Fibroblast of pulmonary artery (primary cell): ENCODE measurements around the gene ADGRF5.

Source experiments
- DNase-seq: peaks from one replicate; pipeline ENCODE4 v3.0.0-alpha.2; 2010; ENCODE audit warnings: low read depth
- H3K4me3 ChIP-seq: replicated peaks from 2 replicates; pipeline ENCODE4 v1.5.1; 2011; ENCODE audit warnings: low read depth, mild to moderate bottlenecking, control low read depth, low read length, moderate library complexity
- TF ChIP-seq, protein P1 (sequence below): IDR thresholded peaks from 2 replicates; pipeline ENCODE4 v1.5.1; 2011; ENCODE audit warnings: mild to moderate bottlenecking, control low read depth, low read length, inconsistent platforms; ENCODE audit errors: missing control alignments

Gene ADGRF5

GRCh38 chr6:46948699-46949098 is 27.0 kb upstream of the ADGRF5 start:
- TF ChIP-seq, protein P1, sequence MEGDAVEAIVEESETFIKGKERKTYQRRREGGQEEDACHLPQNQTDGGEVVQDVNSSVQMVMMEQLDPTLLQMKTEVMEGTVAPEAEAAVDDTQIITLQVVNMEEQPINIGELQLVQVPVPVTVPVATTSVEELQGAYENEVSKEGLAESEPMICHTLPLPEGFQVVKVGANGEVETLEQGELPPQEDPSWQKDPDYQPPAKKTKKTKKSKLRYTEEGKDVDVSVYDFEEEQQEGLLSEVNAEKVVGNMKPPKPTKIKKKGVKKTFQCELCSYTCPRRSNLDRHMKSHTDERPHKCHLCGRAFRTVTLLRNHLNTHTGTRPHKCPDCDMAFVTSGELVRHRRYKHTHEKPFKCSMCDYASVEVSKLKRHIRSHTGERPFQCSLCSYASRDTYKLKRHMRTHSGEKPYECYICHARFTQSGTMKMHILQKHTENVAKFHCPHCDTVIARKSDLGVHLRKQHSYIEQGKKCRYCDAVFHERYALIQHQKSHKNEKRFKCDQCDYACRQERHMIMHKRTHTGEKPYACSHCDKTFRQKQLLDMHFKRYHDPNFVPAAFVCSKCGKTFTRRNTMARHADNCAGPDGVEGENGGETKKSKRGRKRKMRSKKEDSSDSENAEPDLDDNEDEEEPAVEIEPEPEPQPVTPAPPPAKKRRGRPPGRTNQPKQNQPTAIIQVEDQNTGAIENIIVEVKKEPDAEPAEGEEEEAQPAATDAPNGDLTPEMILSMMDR = no peak
- H3K4me3 ChIP-seq = no peak overlapping the region
- DNase-seq = peak; percentile 99

DNA sequence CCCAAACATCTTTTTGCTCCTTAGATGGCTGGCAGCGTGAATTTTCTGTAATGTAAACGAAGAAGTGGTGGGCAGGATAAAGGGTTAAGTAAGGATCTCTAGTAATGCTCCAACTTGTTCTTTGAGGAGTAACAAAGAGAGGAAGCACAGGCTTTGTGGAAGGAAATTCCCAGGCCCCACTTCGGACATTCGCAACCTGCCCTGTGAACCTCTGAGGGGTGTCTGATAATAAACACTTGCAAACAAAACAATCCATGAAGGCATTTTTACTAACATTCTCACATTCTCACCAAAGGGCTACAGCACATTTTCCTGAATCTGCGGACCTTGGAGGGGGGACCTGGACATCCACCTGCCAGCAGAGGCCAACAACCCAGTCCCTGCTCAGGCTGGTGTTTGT is 25.8 kb upstream of the ADGRF5 start:
- no peak overlapping the region for H3K4me3 ChIP-seq
- TF ChIP-seq, protein P1 = no peak
- DNase-seq = peak; percentile 32

DNA sequence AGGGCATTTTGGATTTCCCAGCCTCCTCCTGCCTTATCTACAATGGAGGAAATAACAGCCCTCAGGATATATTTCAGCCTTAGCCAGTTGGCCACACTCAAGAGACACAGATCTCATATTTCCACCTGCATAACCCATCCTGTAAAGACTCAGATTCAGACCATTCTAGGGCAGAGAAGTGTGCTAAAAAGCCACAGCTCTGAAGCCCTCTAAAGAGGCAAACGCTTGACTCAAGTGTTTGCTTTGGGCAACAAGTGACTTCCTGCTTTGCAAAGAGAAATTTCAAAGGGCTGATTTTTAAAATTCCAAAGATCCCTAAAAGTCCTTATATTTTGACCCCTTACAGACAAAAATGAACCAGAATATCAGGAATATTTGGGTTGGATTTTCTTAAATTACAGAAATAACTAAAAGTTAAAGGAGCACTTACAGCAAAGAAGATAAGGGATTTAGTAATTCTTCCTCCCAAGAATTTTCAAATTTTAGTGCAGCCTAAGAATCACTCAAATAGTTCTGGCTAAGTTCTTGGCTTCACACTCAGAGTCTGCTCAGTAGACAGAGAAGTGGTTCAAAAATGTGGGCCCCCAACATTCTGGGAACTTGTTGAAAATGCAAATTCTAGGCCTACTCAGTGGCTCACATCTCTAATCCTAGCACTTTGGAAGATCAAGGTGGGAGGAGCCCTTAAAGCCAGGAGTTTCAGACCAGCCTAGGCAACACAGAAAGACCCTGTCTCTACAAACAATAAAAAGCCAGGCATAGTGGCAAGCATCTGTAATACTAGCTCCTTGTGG is 18.9 kb upstream of the ADGRF5 start:
- DNase-seq = no peak
- TF ChIP-seq, protein P1 = no peak
- no peak overlapping the region for H3K4me3 ChIP-seq

DNA sequence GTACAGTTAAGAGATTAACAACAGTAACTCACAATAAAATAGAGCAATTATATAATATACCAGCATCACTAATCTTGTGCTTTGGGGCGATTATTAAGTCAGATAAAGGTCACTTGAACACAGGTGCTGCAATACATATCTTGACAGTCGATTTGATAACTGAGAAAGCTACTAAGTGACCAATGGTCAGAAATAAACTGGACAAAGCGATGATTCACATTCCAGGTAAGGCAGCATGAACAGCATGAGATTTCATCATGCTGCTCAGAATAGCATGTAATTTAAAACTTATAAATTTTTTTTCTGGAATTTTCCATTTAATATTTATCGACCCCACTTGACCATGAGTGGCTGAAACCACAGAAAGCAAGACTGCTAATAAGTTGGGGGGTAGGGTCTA is 15.9 kb upstream of the ADGRF5 start:
- no peak overlapping the region for H3K4me3 ChIP-seq
- TF ChIP-seq, protein P1 = no peak
- no peak for DNase-seq

DNA sequence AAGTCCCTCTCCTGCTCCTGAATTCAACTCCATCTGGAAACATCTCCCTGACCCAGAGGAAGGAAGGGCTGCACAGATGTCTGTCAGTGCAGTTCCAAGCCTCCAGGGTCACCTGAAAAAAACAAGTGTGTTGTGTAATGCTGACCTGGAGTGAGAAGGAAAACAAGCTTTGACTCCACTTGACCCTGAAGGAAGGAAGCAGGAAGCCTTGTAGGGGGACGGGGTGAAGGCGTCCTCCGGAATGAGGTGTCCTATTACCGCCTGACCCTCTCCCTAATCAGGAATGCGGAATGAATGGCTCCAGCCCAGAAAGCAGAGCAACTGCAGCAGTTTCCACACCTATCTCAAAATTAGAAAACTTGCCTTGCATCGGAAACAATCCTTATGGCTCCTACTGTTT is 13.9 kb upstream of the ADGRF5 start:
- H3K4me3 ChIP-seq = no peak overlapping the region
- no peak for DNase-seq
- TF ChIP-seq, protein P1 = no peak

DNA sequence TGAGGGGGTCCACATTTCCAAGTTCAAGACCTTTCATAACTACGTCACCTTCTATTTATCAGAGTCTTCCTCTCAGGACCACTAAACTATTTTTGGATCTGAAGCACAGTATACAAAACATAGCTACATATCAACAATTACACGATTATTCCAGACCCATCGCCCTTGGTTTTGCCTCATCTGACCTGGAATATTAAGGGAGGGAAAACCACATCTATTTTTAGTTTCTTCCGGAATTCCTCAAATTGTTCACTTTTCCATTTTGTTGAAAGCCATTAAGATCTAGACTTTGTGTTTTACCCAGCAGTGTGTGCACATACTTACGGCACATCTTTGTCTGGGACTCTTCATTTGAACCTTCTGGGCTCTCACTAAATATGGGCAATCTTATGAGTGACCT is 12.0 kb upstream of the ADGRF5 start:
- no peak overlapping the region for H3K4me3 ChIP-seq
- no peak for DNase-seq
- TF ChIP-seq, protein P1 = no peak

GRCh38 chr6:46932526-46933319 is 11.0 kb upstream of the ADGRF5 start:
- TF ChIP-seq, protein P1 = no peak
- DNase-seq = peak; percentile 45

More at GRCh38 chr6:46932526-46933319, 11.0 kb upstream of the ADGRF5 start:
- H3K4me3 ChIP-seq = no peak overlapping the region
